ENCODE results near the gene CIDEB.

Gene CIDEB

DNA sequence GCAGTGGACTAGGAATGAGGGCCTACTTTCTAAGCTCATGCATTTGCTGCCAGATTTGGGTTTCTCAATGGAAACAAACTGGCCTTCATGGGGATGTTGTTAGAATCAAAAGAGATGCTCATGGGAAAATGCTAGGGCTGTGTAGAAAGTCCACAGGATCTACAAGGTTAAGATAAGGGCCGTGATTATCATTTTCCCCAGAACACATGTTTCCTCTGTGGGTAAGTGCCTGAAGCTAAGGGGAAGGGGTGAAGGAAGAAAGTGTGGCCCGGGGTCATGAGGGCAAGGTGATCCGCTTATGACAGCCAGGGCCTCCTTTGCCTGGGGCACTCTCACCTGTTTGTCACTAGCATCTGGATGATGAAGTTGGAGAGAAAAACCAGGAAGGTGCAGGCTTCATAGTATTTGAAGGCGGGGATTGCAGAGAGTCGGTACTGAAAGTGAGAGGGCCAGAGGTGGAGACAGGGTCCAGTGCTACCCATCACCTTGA, 17.3 kb upstream of the CIDEB start:
- TF ChIP-seq, protein P1, sequence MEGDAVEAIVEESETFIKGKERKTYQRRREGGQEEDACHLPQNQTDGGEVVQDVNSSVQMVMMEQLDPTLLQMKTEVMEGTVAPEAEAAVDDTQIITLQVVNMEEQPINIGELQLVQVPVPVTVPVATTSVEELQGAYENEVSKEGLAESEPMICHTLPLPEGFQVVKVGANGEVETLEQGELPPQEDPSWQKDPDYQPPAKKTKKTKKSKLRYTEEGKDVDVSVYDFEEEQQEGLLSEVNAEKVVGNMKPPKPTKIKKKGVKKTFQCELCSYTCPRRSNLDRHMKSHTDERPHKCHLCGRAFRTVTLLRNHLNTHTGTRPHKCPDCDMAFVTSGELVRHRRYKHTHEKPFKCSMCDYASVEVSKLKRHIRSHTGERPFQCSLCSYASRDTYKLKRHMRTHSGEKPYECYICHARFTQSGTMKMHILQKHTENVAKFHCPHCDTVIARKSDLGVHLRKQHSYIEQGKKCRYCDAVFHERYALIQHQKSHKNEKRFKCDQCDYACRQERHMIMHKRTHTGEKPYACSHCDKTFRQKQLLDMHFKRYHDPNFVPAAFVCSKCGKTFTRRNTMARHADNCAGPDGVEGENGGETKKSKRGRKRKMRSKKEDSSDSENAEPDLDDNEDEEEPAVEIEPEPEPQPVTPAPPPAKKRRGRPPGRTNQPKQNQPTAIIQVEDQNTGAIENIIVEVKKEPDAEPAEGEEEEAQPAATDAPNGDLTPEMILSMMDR (IDR thresholded peaks at IDR 0.05; ENCODE audit: borderline replicate concordance, insufficient read depth, low read depth, low read length): no peak

DNA sequence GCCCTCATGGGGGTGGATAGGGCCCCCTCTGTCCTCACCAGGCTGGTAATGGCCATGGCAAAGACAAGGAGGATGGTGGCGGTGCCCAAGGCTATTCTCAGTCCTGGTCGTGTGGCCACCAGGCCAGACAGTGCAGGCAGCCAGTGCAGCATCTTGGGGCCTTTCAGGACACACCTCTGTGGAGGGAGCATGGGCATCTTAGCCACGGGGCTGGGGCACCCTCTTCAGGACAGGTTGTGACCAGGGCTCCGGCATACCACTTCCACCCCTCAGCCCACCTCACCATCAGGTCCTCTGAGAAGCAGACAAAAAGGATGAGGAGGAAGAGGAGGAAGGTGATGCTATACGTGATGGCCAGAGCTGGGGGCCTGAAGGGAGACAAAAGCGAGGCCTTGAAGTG, 16.2 kb upstream of the CIDEB start:
- no peak overlapping the region for H3K4me3 ChIP-seq (ENCODE audit: low read depth, low read length)
- TF ChIP-seq, protein P1 (IDR thresholded peaks at IDR 0.05; ENCODE audit: borderline replicate concordance, insufficient read depth, low read depth, low read length): no peak

More for the DNA sequence above, 17.3 kb upstream of the CIDEB start:
- no peak overlapping the region for H3K4me3 ChIP-seq (ENCODE audit: low read depth, low read length)

DNA sequence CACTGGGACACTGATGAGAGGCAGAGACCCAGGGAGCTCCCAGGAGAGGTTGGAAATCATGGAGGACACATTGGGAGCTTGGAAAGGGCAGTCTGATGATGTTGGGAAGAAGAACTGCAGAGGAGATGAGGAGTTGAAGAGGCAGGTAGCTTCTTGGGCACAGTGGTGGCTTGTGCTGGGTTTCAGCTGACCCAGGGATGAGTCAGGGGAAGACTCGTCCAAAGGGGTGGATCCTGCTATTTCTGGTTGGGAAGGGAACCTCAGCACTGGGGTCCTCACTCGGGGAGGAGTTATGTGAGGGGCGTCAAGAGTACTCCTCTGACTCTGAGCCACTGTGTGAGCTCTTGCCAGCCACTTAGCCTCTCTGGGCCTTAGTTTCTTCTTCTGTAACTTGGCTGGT, 15.6 kb upstream of the CIDEB start:
- H3K4me3 ChIP-seq (ENCODE audit: low read depth, low read length): no peak overlapping the region
- TF ChIP-seq, protein P1 (IDR thresholded peaks at IDR 0.05; ENCODE audit: borderline replicate concordance, insufficient read depth, low read depth, low read length): no peak

DNA sequence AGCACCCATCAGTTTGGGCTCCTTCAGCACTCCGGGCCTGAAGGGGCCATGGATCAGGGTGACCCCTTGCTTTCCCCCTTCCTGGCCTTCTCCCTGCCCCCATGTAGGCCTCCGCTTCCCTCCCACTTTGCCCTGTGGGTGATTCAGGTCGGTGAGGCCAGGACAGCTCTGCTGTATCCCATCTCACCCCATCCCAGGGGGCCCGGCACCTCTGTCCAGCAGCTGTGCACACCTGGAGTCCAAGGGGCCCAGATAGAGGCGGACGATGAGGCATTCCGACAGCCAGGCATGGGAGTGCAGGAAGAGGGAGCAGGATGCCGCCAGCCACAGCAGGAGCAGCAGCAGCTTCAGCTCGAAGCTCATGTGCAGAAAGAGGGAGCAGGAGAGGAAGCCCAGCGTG, 14.9 kb upstream of the CIDEB start:
- H3K4me3 ChIP-seq (ENCODE audit: low read depth, low read length): no peak overlapping the region
- TF ChIP-seq, protein P1 (IDR thresholded peaks at IDR 0.05; ENCODE audit: borderline replicate concordance, insufficient read depth, low read depth, low read length): no peak

DNA sequence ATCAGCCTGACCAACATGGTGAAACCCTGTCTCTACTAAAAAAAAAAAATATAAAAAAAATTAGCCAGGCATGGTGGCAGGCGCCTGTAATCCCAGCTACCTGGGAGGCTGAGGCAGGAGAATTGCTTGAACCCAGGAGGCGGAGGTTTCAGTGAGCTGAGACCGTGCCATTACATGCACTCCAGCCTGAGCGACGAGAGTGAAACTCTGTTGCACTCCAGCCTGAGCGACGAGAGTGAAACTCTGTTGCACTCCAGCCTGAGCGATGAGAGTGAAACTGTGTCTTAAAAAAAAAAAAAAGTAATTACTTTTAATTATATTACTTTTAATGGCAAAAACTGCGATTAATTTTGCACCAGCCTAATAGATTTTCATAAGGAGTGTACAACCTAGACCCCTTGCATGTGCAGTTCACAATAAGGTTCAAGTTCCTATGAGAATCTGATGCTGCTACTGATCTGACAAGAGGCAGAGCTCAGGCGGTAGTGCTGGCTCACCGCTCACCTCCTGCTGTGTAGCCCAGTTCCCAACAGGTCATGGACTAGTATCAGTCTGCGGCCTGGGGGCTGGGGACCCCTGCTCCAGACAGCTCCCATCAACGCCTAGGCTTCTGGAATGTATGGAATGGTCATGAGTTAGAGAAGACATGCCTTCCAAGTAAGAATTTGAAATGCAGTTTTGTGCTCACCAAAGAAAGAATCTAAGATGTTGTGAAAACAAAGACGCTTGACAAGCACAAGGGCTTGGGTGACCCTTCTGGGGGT, 13.6 kb upstream of the CIDEB start:
- no peak overlapping the region for H3K4me3 ChIP-seq (ENCODE audit: low read depth, low read length)
- TF ChIP-seq, protein P1 (IDR thresholded peaks at IDR 0.05; ENCODE audit: borderline replicate concordance, insufficient read depth, low read depth, low read length): no peak

DNA sequence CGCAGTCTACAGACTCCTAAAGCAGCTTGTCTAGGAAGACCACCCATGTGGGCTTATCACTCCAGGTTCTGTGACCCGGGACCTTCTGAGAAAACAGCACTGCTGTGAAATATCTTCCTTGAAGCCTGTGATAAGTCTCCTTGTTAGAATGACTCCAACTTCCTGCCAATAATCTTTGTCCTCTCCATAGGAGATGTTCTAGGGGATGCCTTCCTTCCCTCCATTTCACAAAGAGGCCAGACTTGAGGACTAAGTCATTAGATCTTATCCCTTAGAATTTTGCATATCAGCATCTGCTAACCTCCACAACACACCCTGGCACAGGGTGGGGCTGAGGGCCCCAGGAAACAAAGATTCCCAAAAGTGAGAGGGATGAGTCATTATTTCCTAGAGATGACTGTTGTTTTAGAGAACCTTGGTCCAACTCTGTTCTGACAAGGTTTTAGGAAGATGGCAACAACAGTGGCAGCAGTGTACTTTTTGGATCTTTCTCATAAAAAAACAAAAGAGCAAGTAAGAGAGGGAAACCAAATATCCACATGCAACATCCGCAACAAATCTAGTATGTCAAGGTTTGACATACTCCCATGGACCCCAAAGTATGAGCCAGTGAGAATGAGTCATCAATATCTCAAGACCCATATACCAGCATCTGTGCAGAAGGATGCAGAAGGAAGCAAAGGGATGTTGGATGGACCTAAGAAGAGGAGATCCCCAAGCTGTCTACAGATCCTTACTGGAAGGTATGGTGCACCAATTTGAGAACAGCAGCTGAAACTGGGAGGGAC, 9.6 kb upstream of the CIDEB start:
- no peak overlapping the region for H3K4me3 ChIP-seq (ENCODE audit: low read depth, low read length)
- TF ChIP-seq, protein P1 (IDR thresholded peaks at IDR 0.05; ENCODE audit: borderline replicate concordance, insufficient read depth, low read depth, low read length): no peak

All from GM12875 (cell line).